GM12878 (cell line): ENCODE data around the gene GABBR2. TPM values are rescaled to one million over a fixed set of nuclear protein-coding genes. Genes with fewer than 3 reads are reported as not detected.

Experiments used
- ATAC-seq: fragments of 200-7000 bp; cut with Tn5 transposase; 3 replicates; pipeline ENCODE4 v1.9.1; 2020; ENCODE audit warnings: mild to moderate bottlenecking, moderate library complexity
- BruUV-seq: library from RNA; stranded (reverse); fragments of 400-500 nt; replicated peaks from 2 replicates; lab custom pipeline; 2021; lab: Mats Ljungman, UMichigan
- CTCF ChIA-PET: fragments of 300-600 bp; sonication (Branson Sonifier 250); formaldehyde crosslinking; extraction: SDS; loops from one replicate; lab custom pipeline; 2021; ENCODE audit warnings: inconsistent platforms; lab: Yijun Ruan, JAX
- POLR2A ChIA-PET: fragments of 350-600 bp; formaldehyde crosslinking; extraction: SDS; loops from one replicate; lab custom pipeline; 2021; ENCODE audit warnings: inconsistent platforms; lab: Charles Lee
- RAD21 ChIA-PET: fragments of 300-600 bp; sonication (Branson Sonifier 250); formaldehyde crosslinking; loops from one replicate; lab custom pipeline; 2023; ENCODE audit warnings: antibody characterized with exemption; ENCODE audit not compliant: unreplicated experiment; lab: Charles Lee
- SMC1A ChIA-PET: fragments of 300-600 bp; sonication (Branson Sonifier 250); formaldehyde crosslinking; loops from one replicate; lab custom pipeline; 2023; ENCODE audit not compliant: unreplicated experiment, uncharacterized antibody; lab: Charles Lee
- DNase-seq: peaks from one replicate; pipeline ENCODE4 v3.0.0-alpha.2; 2011; ENCODE audit warnings: low read depth, low spot score
- FAIRE-seq: peaks from 3 replicates; lab custom pipeline; 2011; peaks lifted over from hg19 to GRCh38; lab: Jason Lieb, UNC
- H2AFZ ChIP-seq: 2 replicates; pipeline ENCODE4 v1.6.0; 2011; ENCODE audit warnings: low read depth, low read length, control low read depth; ENCODE audit not compliant: control insufficient read depth
- H3K27ac ChIP-seq: 2 replicates; pipeline ENCODE4 v1.5.1; 2011; ENCODE audit warnings: control low read depth; ENCODE audit not compliant: control insufficient read depth, insufficient read depth
- H3K27me3 ChIP-seq, 2 experiments: replicated peaks in 1 of 2; 2 replicates each; pipeline versions ENCODE4 v1.6.0 to v1.6.1; 2011; ENCODE audit warnings: low read length in 1 of 2; ENCODE audit not compliant: control insufficient read depth in 2 of 2, insufficient read depth in 2 of 2
- H3K36me3 ChIP-seq, 2 experiments: 2 replicates each; pipeline ENCODE4 v1.5.1; 2011; ENCODE audit warnings: low read length in 1 of 2; ENCODE audit not compliant: control insufficient read depth in 2 of 2, insufficient read depth in 2 of 2
- H3K4me1 ChIP-seq: 2 replicates; pipeline ENCODE4 v1.6.1; 2011; ENCODE audit warnings: mild to moderate bottlenecking, low read length, moderate library complexity, mixed read lengths; ENCODE audit not compliant: control insufficient read depth, insufficient read depth
- H3K4me2 ChIP-seq: 2 replicates; pipeline ENCODE4 v1.6.0; 2011; ENCODE audit warnings: control low read depth; ENCODE audit not compliant: control insufficient read depth, insufficient read depth
- H3K4me3 ChIP-seq: fragments of 200-600 bp; sonication (generic); 2 replicates; pipeline ENCODE4 v1.5.1; 2016
- H3K79me2 ChIP-seq: 2 replicates; pipeline ENCODE4 v1.6.0; 2011; ENCODE audit warnings: low read length; ENCODE audit not compliant: control insufficient read depth, insufficient read depth
- H3K9ac ChIP-seq: 2 replicates; pipeline ENCODE4 v1.8.0; 2011; ENCODE audit warnings: low read length, control low read depth, mixed read lengths; ENCODE audit not compliant: control insufficient read depth, insufficient read depth
- H3K9me3 ChIP-seq: replicated peaks from 3 replicates; pipeline ENCODE4 v1.5.1; 2011; ENCODE audit warnings: mild to moderate bottlenecking, low read length; ENCODE audit not compliant: control insufficient read depth, insufficient read depth
- H4K20me1 ChIP-seq: 2 replicates; pipeline ENCODE4 v1.6.0; 2011; ENCODE audit not compliant: control insufficient read depth, insufficient read depth
- BCL11A ChIP-seq: IDR thresholded peaks from 2 replicates; pipeline ENCODE4 v1.6.1; 2011; ENCODE audit warnings: low read depth, low read length
- EGR1 ChIP-seq, 2 experiments: IDR thresholded peaks; 1 replicate in 1 of 2; 2 replicates in 1 of 2; pipeline ENCODE4 v1.6.1; 2011 to 2012; ENCODE audit warnings: low read depth in 2 of 2, low read length in 2 of 2, borderline replicate concordance in 1 of 2, mild to moderate bottlenecking in 1 of 2, moderate library complexity in 1 of 2
- KDM1A ChIP-seq: fragments of 200-600 bp; sonication (generic); IDR thresholded peaks from 2 replicates; pipeline ENCODE4 v1.6.1; 2016; ENCODE audit warnings: borderline replicate concordance
- MYC ChIP-seq: IDR thresholded peaks from 2 replicates; pipeline ENCODE4 v1.6.1; 2011; ENCODE audit warnings: mild to moderate bottlenecking, low read length, moderate library complexity, inconsistent platforms; ENCODE audit not compliant: insufficient read depth, insufficient replicate concordance, insufficient read length, severe bottlenecking
- NFYB ChIP-seq: IDR thresholded peaks from 2 replicates; pipeline ENCODE4 v1.6.1; 2011; ENCODE audit warnings: low read depth, mild to moderate bottlenecking, low read length, improper control_type of control experiment, moderate library complexity; ENCODE audit not compliant: insufficient read depth
- POLR2A ChIP-seq: IDR thresholded peaks from 2 replicates; pipeline ENCODE4 v1.6.1; 2011; ENCODE audit warnings: low read depth, mild to moderate bottlenecking, low read length
- POLR2AphosphoS5 ChIP-seq: IDR thresholded peaks from 2 replicates; pipeline ENCODE4 v1.6.1; 2011; ENCODE audit warnings: mild to moderate bottlenecking, low read length, inconsistent platforms
- RB1 ChIP-seq: fragments of 450-650 bp; formaldehyde crosslinking; IDR thresholded peaks from 2 replicates; pipeline ENCODE4 v1.6.1; 2017; ENCODE audit warnings: mild to moderate bottlenecking, borderline replicate concordance
- SUPT20H ChIP-seq: IDR thresholded peaks from 2 replicates; pipeline ENCODE4 v1.6.1; 2011; ENCODE audit warnings: low read depth, mild to moderate bottlenecking, low read length, moderate library complexity, borderline replicate concordance; ENCODE audit not compliant: control insufficient read depth
- SUZ12 ChIP-seq: fragments of 200-600 bp; sonication (generic); IDR thresholded peaks from one replicate; pipeline ENCODE4 v1.6.1; 2018; ENCODE audit warnings: antibody characterized with exemption, mild to moderate bottlenecking; ENCODE audit not compliant: unreplicated experiment
- TARDBP ChIP-seq: IDR thresholded peaks from 2 replicates; pipeline ENCODE4 v1.6.1; 2016; ENCODE audit warnings: borderline replicate concordance
- ZNF24 ChIP-seq: fragments of 450-650 bp; IDR thresholded peaks from 2 replicates; pipeline ENCODE4 v1.6.1; 2017; ENCODE audit warnings: antibody characterized with exemption, mild to moderate bottlenecking
- WGBS: methylation state at CpG from one replicate; pipeline ENCODE4 v1.1.6; 2016; ENCODE audit warnings: low lambda C conversion rate; ENCODE audit not compliant: insufficient replicate concordance, insufficient coverage; ENCODE audit errors: missing lambda C conversion rate; 5-methylcytosine and 5-hydroxymethylcytosine counted together
- in situ Hi-C: fragments of 300-500 bp; cut with MboI; formaldehyde crosslinking; loops from 9 replicates; pipeline ENCODE4 v1.14.3; 2018; ENCODE audit warnings: mixed read lengths
- intact Hi-C: fragments of 100-400 bp; cut with micrococcal nuclease; formaldehyde crosslinking; loops from one replicate; pipeline ENCODE4 v1.14.2; 2022; ENCODE audit not compliant: unreplicated experiment
- polyA plus RNA-seq, 11 experiments: library from polyadenylated mRNA; depleted of rRNA in 4 of 11; unstranded in 6 of 11; stranded (reverse) in 5 of 11; fragments of >200 nt; fragmentation: Nextera tagmentation in 4 of 11; fragmentation: Illumina TruSeq in 1 of 11; extraction: Ambion mirVana in 4 of 11; extraction: Trizol in 1 of 11; gene quantifications; 1 replicate in 1 of 11; 2 replicates in 10 of 11; pipeline versions ENCODE4 v1.2.1 to v1.2.3, GENCODE V29; 2011 to 2016; ENCODE audit warnings: inconsistent platforms in 2 of 11, missing spikeins in 2 of 11, low read depth in 1 of 11
- total RNA-seq, 4 experiments: library from RNA; depleted of rRNA in 3 of 4; stranded (reverse); fragments of >200 nt in 3 of 4; fragmentation: Illumina TruSeq in 1 of 4; extraction: Trizol in 1 of 4; gene quantifications; 2 replicates each; pipeline versions ENCODE4 v1.2.1 to v1.2.3, GENCODE V29; 2013 to 2021
- TF ChIP-seq, protein P1 (sequence below): fragments of 450-650 bp; IDR thresholded peaks from 2 replicates; pipeline ENCODE4 v1.6.1; 2017; ENCODE audit warnings: mild to moderate bottlenecking
- TF ChIP-seq, protein P2 (sequence below): IDR thresholded peaks from 2 replicates; pipeline ENCODE4 v1.6.1; 2011; ENCODE audit warnings: borderline replicate concordance, low read depth, mild to moderate bottlenecking, moderate library complexity, low read length; ENCODE audit not compliant: insufficient read depth, poor library complexity, severe bottlenecking
- TF ChIP-seq, protein P3 (sequence below): IDR thresholded peaks from 2 replicates; pipeline ENCODE4 v1.6.1; 2012; ENCODE audit warnings: low read depth, low read length, improper control_type of control experiment

GABBR2 gene
- total and polyA plus RNA-seq, 10 of the 15 experiments (the other 5 are each of a cell fraction or from before 2014, with no cell fraction given): 0.02 to 2.2 (median 0.06) TPM; not detected in 2

DNA sequence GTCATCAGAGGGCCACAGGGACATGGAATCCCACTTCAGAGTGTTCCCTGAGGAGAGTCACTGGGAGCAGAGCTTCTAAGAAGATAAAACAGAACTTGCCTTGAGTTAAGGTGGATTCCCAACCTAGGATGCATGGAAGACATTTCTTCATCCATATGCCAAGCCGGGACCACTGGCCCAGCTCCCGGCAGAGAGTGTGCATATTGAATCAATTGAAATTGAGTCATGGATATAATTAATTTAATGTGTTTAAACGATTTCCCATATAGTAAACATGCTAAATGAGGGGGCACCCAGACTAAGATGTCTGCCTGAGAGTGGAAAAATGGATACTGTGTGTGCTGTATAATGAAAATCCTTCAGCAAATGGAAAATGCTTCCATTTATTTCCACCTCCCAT lies 258.9 kb downstream of the GABBR2 start:
- H4K20me1 ChIP-seq: no peaks in the 10 kb centered on the region
- ATAC-seq (no peak), FAIRE-seq (no peak), DNase-seq (no peak)
- H3K9me3 ChIP-seq: no peaks in the 10 kb centered on the region
- no peak overlapping the region for H2AFZ ChIP-seq
- no peaks in the 10 kb centered on the region for H3K79me2 ChIP-seq
- no TSS peak for BruUV-seq
- ChIA-PET POLR2A (no interaction called here), RAD21 (no interaction called here), CTCF (no interaction called here), SMC1A (interaction anchor here (0.7 kb wide), 1 partner anchor 55 kb away, joined by 3 read pairs; no protein-coding TSS in a partner anchor)
- H3K27ac ChIP-seq: no peak overlapping the region
- in situ Hi-C loops: no loop called here
- 33% methylated on average over 3 of the region's 3 CpGs for WGBS
- no peaks in the 10 kb centered on the region for H3K4me1 ChIP-seq
- no peak overlapping the region for H3K9ac ChIP-seq
- TF ChIP-seq NFYB: no peak
- TF ChIP-seq POLR2A: no peak
- TF ChIP-seq SUPT20H: no peak
- TF ChIP-seq, protein P1, sequence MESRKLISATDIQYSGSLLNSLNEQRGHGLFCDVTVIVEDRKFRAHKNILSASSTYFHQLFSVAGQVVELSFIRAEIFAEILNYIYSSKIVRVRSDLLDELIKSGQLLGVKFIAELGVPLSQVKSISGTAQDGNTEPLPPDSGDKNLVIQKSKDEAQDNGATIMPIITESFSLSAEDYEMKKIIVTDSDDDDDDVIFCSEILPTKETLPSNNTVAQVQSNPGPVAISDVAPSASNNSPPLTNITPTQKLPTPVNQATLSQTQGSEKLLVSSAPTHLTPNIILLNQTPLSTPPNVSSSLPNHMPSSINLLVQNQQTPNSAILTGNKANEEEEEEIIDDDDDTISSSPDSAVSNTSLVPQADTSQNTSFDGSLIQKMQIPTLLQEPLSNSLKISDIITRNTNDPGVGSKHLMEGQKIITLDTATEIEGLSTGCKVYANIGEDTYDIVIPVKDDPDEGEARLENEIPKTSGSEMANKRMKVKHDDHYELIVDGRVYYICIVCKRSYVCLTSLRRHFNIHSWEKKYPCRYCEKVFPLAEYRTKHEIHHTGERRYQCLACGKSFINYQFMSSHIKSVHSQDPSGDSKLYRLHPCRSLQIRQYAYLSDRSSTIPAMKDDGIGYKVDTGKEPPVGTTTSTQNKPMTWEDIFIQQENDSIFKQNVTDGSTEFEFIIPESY: no peak
- TF ChIP-seq SUZ12: no peak
- TF ChIP-seq BCL11A: no peak
- TF ChIP-seq TARDBP: no peak
- TF ChIP-seq RB1: no peak
- no peak for TF ChIP-seq EGR1 (IDR thresholded peaks at IDR 0.05; ENCODE audit: borderline replicate concordance in 1 of 2, low read depth in 2 of 2, low read length in 2 of 2)
- TF ChIP-seq, protein P2, sequence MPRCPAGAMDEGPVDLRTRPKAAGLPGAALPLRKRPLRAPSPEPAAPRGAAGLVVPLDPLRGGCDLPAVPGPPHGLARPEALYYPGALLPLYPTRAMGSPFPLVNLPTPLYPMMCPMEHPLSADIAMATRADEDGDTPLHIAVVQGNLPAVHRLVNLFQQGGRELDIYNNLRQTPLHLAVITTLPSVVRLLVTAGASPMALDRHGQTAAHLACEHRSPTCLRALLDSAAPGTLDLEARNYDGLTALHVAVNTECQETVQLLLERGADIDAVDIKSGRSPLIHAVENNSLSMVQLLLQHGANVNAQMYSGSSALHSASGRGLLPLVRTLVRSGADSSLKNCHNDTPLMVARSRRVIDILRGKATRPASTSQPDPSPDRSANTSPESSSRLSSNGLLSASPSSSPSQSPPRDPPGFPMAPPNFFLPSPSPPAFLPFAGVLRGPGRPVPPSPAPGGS: no peak
- TF ChIP-seq ZNF24: no peak
- no peak for TF ChIP-seq MYC
- TF ChIP-seq, protein P3, sequence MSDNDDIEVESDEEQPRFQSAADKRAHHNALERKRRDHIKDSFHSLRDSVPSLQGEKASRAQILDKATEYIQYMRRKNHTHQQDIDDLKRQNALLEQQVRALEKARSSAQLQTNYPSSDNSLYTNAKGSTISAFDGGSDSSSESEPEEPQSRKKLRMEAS: no peak
- TF ChIP-seq KDM1A: no peak
- no peak for TF ChIP-seq POLR2AphosphoS5
- no peaks in the 10 kb centered on the region for H3K36me3 ChIP-seq
- intact Hi-C loops: no loop called here
- no peak overlapping the region for H3K4me3 ChIP-seq
- 0 out of 4 replicates have a peak, but pooled peaks cover 0 to 2% of the 10 kb centered on the region in 2 experiments for H3K27me3 ChIP-seq
- no peak overlapping the region for H3K4me2 ChIP-seq
